ENCODE data around the gene ANKUB1. TPM values are rescaled to one million over a fixed set of nuclear protein-coding genes. Genes with fewer than 3 reads are reported as not detected.

The ANKUB1 gene
- total RNA-seq, 1 donor from 2014 or later, result not detected

DNA sequence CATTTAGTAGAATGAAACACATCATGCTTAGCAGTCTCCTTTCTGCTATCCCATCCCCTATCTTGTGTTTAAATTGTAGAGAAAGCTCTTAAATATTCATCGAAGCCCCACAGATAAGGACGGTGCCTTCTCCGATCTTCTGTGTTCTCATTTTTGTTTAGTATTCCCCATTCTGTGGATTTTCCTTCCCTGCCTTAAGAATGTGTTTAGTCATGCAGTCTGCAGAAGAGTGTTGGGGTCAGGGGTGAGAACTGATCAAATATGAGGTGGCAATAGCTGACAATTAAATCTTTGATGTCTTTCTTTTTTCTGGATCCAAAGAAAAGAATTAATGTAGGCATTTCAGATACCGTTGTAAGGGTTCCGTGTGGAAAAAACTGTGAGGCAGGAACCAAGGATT lies 9.3 kb upstream of the ANKUB1 start:
- H3K27ac Mint-ChIP-seq, result no peak overlapping the region
- H3K9me3 Mint-ChIP-seq, result peaks cover 6% of the 10 kb centered on the region
- H2AFZ ChIP-seq (replicated peaks), result no peak overlapping the region

DNA sequence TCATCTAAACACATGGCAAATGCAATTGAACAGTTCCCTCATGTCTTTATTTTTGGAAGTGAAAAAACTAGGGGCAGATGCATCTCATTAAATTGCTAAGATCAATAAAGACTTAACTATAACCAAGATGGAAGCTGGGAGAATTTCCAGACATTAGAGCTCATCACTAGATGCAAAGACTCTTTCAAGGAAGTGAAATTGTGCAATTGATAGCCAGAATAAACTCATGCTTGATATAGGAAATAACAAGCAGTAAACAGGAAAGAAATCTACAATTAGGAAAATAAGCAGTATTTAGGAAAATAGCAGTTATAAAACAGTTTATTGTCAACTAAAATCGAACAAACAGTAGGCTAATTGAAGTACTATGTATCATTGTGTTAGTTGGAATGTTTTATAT lies 8.8 kb upstream of the ANKUB1 start:
- Histone ChIP-seq H3K27me3 (no peaks in the 10 kb centered on the region), H3K4me2 (no peak overlapping the region), H3K27ac (no peak overlapping the region), H4K20me1 (ENCODE audit: low read depth) (no peaks in the 10 kb centered on the region), H3K79me2 (ENCODE audit: low read depth) (no peaks in the 10 kb centered on the region), H3K9me3 (ENCODE audit: low read depth) (no peaks in the 10 kb centered on the region), H3F3A (ENCODE audit: low read depth) (no peaks in the 10 kb centered on the region), H3K9ac (no peak overlapping the region), H2AFZ (replicated peaks) (no peak overlapping the region), H3K4me1 (no peaks in the 10 kb centered on the region), H3K36me3 (no peaks in the 10 kb centered on the region), H3K4me3 (no peak overlapping the region)
- Mint-ChIP-seq H3K27ac (no peak overlapping the region), H3K27me3 (ENCODE audit: insufficient read depth, low read depth) (no peaks in the 10 kb centered on the region), H3K9me3 (peaks cover 6% of the 10 kb centered on the region), H3K36me3 (no peaks in the 10 kb centered on the region), H3K4me1 (no peaks in the 10 kb centered on the region), H3K4me3 (no peak overlapping the region)
- TF ChIP-seq EZH2phosphoT487 (IDR thresholded peaks at IDR 0.05) (no peak), EZH2 (IDR thresholded peaks at IDR 0.05) (no peak)
- TF ChIP-seq, protein P1, sequence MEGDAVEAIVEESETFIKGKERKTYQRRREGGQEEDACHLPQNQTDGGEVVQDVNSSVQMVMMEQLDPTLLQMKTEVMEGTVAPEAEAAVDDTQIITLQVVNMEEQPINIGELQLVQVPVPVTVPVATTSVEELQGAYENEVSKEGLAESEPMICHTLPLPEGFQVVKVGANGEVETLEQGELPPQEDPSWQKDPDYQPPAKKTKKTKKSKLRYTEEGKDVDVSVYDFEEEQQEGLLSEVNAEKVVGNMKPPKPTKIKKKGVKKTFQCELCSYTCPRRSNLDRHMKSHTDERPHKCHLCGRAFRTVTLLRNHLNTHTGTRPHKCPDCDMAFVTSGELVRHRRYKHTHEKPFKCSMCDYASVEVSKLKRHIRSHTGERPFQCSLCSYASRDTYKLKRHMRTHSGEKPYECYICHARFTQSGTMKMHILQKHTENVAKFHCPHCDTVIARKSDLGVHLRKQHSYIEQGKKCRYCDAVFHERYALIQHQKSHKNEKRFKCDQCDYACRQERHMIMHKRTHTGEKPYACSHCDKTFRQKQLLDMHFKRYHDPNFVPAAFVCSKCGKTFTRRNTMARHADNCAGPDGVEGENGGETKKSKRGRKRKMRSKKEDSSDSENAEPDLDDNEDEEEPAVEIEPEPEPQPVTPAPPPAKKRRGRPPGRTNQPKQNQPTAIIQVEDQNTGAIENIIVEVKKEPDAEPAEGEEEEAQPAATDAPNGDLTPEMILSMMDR (IDR thresholded peaks at IDR 0.05), result no peak
- DNase-seq (ENCODE audit: low spot score), result no peak

More for the DNA sequence above, 9.3 kb upstream of the ANKUB1 start:
- Histone ChIP-seq H3K27ac (no peak overlapping the region), H3K36me3 (no peaks in the 10 kb centered on the region), H3K79me2 (ENCODE audit: low read depth) (no peaks in the 10 kb centered on the region), H4K20me1 (ENCODE audit: low read depth) (no peaks in the 10 kb centered on the region), H3K4me1 (no peaks in the 10 kb centered on the region), H3K27me3 (no peaks in the 10 kb centered on the region), H3K4me3 (no peak overlapping the region), H3K9me3 (ENCODE audit: low read depth) (no peaks in the 10 kb centered on the region), H3F3A (ENCODE audit: low read depth) (no peaks in the 10 kb centered on the region), H3K4me2 (no peak overlapping the region), H3K9ac (no peak overlapping the region)
- TF ChIP-seq EZH2 (IDR thresholded peaks at IDR 0.05), result no peak
- TF ChIP-seq, protein P1 (IDR thresholded peaks at IDR 0.05), result no peak
- TF ChIP-seq EZH2phosphoT487 (IDR thresholded peaks at IDR 0.05), result no peak
- no peak for DNase-seq (ENCODE audit: low spot score)
- Mint-ChIP-seq H3K4me3 (no peak overlapping the region), H3K36me3 (no peaks in the 10 kb centered on the region), H3K4me1 (no peaks in the 10 kb centered on the region), H3K27me3 (ENCODE audit: insufficient read depth, low read depth) (no peaks in the 10 kb centered on the region)

DNA sequence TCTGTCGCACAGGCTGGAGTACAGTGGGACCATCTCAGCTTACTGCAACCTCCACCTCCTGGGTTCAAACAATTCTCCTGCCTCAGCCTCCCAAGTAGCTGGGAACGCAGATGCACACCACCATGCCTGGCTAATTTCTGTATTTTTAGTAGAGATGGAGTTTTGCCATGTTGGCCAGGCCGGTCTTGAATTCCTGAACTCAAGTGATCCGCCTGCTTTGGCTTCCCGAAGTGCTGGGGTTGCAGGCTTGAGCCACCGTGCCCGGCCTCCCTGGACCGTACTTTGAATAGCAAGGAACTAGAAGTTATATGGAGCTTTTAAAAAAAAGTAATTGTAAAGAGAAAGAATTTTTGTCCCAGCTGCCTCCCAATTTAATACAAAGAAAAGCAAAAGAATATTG lies 8.3 kb upstream of the ANKUB1 start:
- Histone ChIP-seq H3K9me3 (ENCODE audit: low read depth) (no peaks in the 10 kb centered on the region), H3K4me1 (no peaks in the 10 kb centered on the region), H3K4me2 (no peak overlapping the region), H3K36me3 (no peaks in the 10 kb centered on the region), H3K27ac (no peak overlapping the region), H3F3A (ENCODE audit: low read depth) (no peaks in the 10 kb centered on the region), H2AFZ (replicated peaks) (no peak overlapping the region), H3K27me3 (no peaks in the 10 kb centered on the region), H3K79me2 (ENCODE audit: low read depth) (no peaks in the 10 kb centered on the region), H4K20me1 (ENCODE audit: low read depth) (no peaks in the 10 kb centered on the region), H3K4me3 (no peak overlapping the region), H3K9ac (no peak overlapping the region)
- Mint-ChIP-seq H3K9me3 (peaks cover 6% of the 10 kb centered on the region), H3K4me1 (no peaks in the 10 kb centered on the region), H3K27ac (no peak overlapping the region), H3K27me3 (ENCODE audit: insufficient read depth, low read depth) (no peaks in the 10 kb centered on the region), H3K36me3 (no peaks in the 10 kb centered on the region), H3K4me3 (no peak overlapping the region)
- TF ChIP-seq, protein P1 (IDR thresholded peaks at IDR 0.05), result no peak
- TF ChIP-seq EZH2 (IDR thresholded peaks at IDR 0.05) (no peak), EZH2phosphoT487 (IDR thresholded peaks at IDR 0.05) (no peak)
- no peak for DNase-seq (ENCODE audit: low spot score)

All from neural progenitor cell (in vitro differentiated cells).